GM15510 (cell line): Measurements from ENCODE around the gene CRACR2A.

Source experiments
- POLR2A ChIP-seq: IDR thresholded peaks from 3 replicates; pipeline ENCODE4 v1.6.1; 2011; ENCODE audit warnings: borderline replicate concordance; ENCODE audit not compliant: insufficient read length; ENCODE audit errors: extremely low read depth

CRACR2A gene

DNA sequence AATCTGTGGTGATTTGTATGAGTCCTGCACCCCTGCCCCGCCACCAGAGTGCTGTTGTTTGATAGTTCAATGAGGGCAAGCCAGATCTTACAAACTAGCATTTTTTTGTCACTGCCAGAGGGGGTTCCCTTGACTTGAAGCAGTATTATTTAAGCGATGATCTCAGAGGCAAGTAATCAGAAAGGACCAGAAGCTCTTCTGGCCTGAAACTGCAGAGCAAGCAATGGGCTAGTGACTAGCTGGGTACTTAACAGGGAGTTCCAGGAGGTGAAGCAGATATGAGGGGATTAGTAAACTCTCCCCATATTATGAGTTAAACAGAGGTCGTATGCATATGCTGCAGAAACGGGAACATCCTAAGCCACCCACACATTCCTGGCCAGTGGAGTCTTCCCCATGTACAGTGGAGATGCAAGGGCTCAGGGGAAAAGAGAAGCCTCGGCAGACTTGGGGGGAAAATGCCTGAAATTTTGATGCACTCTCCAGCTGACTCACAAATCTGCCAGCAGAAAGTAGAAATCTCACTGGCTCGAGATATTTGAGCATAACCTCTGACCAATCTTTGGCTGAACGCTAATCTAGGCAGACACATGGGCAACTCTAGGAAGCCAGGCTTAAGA is 8.3 kb upstream of the CRACR2A start:
- TF ChIP-seq POLR2A: no peak

DNA sequence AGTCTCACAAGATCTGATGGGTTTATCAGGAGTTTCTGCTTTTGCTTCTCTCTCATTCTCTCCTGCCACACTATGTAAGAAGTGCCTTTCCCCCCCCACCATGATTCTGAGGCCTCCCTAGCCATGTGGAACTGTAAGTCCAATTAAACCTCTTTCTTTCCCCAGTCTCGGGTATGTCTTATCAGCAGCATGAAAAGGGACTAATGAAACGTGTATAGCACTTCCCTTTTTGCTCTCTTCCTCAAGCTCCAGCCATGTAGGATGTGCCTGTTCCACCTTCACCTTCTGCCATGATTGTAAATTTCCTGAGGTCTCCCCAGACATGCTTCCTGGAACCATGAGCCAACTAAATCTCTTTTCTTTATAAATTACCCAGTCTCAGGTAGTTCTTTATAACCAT is 7.0 kb upstream of the CRACR2A start:
- no peak for TF ChIP-seq POLR2A

DNA sequence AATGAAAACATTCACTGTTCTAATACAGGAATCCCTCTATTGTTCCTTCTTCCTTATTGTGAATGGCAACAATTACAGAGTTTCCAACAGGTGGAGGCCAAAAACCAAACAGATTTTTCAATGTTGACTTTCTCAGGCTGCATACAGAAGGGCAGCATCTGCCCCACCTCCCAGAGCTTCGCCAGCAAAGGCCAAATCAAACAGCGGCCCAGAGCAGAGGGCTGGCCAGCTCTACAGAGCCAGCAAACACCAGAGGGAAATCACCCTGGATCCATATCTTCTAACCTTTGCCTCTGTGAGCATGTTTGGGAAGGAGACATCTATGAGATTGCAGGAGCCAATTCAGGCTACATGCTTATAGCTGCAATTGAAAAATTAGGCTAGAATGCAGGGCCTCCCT is 4.4 kb upstream of the CRACR2A start:
- TF ChIP-seq POLR2A: no peak

DNA sequence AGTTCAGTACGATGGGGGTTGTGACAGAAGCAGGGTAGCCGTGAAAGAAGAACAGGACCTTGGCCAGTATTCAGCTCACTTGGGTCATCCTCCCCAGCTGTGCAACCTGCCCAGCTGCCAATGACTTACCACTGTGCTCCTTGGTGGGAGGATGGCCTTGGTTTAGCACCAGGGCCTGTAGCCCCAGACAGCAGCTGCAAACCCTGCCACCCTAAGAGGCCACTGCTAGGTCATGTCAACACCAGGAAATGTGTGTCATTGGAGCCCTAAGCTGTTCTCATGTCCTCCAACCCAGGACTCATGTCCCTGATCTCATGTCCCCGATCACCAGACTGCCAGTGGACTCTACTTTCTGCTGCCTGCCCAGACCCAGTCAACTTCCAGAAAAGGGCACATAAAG is 3.0 kb upstream of the CRACR2A start:
- no peak for TF ChIP-seq POLR2A

DNA sequence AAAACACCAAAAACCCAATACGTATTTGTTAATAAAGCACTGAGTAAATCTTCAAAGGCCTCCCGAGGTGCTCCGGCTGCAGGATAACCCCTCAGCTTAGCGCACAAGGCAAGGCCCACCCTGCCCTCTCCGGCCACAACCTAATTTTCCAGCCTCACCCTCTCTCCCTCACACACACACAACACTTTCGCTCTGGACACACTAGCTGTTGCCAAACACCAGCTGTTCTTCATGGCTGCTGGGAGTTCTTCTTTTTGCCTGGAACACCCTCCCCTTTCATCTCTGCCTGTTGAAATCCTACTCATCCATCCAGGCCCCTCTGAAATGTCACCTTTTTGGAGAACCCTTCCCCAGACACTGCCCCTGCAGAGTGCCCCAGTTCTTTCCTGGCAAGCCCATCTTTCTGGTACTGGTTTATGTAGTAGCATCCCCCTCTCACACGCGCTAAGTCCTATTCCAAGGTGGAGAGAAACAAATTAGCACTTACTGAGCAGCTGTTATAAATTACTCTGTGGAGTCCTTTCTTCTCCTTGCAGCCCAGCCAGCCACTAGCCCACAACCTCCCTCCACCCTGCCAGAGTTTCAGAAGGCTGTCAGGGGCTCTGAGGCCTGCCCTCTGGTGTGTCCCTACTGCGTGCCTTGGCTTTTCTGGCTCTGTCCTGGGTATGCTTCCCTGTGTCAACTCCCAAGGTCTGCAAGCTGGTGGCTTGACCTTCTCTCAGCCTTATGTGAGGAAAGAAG is 805 bp upstream of the CRACR2A start:
- no peak for TF ChIP-seq POLR2A

DNA sequence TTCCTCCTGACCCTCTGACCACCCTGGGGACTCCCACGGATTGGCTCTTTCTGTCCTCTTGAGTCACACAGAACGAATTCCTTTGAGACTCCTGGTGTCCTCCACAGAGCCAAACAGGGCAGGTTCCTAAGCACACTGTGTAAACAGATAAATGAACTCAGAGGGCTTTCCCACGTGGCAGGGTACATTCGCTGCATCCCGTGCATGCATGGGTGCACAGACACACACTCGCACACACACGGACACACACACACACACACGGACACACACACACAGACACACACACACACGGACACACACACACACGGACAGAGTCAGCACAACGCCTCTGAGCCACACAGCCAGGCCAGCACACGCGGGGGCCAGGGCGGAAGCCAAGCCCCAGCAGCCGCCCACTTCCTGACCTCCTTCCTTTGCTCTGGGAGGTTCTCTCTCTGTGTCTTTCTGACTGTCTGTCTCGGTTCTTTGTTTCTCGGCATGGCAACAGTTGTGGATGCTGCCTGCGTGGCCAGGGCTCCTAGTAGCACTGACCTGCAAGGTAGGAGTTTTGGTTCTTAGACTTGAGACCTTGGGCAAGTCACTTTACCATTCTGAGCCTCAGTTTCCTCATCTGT is 706 bp downstream of the CRACR2A start:
- peak; percentile 72 for TF ChIP-seq POLR2A

DNA sequence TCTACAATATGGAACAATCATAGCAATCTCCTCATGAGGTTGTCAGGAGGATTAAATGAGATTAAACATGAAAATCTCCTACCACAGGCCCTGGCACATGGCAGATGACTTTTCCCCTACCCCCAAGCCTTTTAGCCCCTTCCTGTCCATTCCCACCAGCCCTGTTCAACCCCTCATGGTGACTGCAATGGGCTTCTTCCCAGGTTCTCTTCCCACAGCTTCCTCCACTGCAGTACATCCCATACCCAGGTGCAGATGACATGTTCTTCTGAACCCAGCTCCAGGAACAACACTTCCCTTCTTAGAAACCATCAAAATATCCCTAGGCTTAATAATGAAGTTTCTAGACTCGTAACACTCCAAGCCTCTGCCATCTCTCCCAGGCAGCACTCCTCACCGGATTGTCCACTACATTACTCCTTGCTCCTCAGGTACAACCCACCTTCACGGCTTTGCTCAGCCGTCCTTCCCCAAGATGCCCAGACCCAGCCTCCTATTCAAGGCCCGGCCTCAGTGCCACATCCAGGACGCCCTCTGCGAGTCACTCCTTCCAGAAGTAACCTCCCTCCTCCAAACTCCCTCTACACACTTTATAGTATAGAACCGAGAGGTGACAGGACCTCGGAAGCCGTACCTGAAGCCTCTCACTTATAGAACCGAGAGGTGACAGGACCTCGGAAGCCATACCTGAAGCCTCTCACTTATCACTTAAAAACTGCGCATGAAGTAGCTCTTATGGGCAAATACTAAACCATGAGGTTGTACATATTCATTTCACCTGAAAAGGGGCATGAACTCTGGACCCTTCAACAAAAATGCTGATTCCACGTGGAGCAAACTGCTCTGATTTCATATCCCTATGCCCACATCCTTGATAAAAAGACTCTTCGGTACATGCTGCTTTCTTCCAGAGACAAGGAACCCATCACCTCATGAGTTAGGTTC is 1.5 kb downstream of the CRACR2A start:
- no peak for TF ChIP-seq POLR2A

DNA sequence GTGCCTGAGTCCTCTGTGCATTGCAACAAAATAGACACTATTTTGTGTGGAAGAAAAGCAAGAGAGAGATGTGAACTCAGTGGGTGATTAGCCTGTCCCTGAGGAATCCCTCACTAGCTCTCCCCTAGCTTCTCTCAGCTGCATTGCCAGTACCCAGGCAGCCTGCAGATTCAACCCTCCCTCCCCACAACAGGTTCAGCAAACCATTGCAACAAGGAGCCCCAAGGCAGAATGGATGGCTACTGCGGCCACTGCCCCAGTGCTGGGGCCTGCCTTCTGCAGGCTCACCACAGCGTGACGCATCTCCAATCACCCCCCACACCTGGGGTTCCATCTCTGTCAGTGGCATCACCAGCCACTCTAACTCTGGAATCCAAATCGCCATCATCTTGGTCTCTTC is 2.3 kb downstream of the CRACR2A start:
- TF ChIP-seq POLR2A: no peak

DNA sequence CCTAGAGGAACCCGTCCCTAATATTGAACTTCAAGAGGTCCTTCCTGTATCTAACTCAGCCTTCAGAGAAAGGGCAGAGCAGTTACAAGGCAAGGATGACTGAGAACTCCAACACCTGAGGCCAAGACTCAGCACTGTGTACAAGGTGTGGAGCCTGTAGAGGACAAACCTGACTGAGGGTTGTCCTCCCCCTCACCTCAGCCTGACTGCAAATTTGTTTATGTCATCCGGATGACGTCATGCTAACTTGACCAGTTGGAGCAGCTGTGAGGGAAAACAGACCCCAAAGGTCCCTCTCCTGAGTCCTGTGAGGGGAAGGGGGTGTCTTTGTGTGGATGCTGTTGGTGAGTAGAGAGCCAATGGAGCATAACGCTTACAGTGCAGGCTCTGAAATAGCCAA is 4.3 kb downstream of the CRACR2A start:
- no peak for TF ChIP-seq POLR2A

DNA sequence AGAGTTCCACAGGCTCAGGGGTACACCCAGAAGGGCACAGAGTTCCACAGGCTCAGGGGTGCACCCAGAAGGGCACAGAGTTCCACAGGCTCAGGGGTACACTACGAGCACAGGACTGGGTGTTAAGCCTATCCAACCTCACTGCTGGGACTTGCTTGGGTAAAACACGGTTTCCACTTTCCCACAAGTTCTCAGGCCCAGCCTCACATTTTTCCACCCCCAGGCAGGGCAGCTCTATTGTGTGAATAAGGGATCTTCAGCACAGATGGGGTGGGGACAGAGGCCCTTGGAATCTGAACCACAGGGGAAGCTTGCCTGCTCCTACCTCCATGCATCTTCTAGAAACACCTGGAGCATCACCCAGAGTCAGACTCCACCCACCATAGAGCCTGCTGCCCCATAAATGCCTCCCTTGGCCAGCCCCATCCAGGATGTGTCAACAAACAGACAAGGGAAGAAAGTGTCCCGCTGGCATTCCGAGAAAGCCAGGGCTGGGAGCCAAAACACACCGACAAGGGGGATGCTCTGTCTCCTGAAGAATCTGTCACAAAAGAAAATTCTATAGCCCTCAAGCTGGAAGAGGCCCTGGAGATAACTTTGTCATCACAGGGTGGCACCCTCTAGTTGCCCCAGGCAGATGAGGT is 4.8 kb downstream of the CRACR2A start:
- TF ChIP-seq POLR2A: no peak

DNA sequence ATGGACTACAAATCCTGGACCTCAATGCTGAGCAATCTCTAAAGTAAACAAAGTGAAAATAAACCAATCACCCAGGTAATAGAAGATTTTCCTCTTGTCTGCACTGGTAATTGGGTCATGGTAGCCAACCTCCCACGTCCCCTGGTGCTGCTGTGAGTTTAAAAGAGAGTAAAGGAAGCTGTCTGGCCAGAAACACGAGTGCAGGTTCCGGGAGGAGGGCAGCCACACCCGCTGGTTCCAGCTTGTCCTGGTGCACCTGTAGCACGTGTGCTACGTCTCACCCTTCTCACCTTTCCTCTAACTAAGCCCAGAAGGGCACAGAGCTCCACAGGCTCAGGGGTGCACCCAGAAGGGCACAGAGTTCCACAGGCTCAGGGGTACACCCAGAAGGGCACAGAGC is 5.4 kb downstream of the CRACR2A start:
- no peak for TF ChIP-seq POLR2A

DNA sequence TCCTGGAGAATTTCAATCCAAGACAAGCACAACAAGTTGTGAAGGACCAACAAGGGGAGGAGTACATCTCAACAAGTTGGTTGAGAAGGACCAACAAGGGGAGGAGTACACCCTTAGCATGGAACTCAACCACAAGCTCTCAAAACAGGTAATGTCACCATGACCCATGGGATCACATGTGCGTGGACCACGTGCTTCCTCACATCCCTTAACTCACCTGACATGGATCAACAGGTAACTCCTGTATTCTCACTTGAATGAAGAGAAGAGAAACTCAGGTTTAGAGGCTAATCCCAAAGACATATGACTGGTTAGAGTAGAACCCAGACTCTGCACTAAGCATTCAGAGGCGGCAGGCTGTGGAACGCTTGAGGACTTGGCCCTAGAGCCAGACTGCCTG is 6.2 kb downstream of the CRACR2A start:
- TF ChIP-seq POLR2A: no peak

DNA sequence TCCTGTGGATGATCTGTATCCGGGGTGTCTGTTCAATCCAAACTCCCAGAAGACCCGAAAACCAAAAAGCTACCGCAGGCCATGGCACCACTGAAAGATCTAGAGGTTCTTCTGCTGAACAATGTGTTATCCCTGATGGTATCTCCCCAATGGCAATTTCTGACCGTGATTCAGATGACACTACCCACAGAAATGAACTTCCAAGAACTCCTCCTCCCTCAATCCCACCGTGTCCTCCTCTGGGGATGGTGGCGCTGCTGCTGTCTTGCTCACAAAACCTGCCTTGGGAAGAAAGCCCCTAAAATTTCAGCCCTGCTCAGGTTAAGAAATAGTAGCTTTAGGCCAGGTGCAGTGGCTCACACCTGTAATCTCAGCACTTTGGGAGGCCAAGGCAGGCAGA is 7.8 kb downstream of the CRACR2A start:
- no peak for TF ChIP-seq POLR2A

DNA sequence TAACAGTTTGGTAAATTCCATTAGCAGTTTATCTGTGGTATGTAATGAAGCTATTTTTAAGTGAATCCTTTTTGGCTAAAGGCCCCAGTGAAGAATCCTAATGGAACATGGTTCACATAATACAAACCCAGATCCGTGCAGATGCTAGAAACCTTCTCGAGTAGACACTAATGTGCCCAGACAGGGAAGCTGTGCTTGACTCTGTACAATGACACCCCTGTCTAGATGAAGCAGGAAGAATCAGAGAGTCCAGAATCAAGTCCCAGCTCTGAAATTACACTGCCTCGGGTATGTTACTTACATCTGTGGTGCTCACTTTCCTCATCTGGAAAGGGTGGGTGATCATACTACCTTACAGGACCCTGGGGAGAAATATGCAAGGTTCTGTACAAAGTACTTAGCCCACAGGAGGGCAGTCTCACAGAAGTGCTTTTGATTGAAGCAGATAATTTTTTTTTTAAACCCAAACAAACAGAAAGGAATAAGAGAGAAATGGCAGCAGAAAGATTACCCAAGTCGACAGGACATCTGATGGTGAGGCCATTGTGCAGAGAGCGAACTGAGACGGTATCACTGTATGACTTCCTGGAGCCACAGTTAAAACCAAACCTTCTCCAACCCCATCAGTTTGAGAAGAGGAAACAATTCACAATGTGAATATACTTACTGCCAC is 8.5 kb downstream of the CRACR2A start:
- TF ChIP-seq POLR2A: no peak

DNA sequence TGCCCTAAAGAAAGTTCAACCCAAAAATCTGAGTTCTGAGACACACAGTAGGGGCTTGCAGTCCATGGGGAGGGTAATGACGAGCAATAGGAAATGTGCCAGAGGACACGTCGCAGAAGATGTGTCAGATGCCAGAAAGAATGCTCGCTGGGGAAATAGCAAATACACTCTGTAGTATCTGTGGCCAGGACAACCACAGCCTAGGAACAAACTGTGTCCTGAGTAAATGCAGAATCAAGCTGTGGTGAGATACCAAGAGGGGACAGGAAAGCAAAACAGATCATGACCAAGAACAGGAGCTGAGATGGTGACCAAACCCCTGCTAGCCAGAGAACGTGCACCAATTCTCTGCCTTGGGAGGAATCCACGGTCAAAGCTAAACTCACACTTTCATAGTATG is 9.1 kb downstream of the CRACR2A start:
- no peak for TF ChIP-seq POLR2A
